NK-92 (cell line): ENCODE measurements around the gene PHIP.

Source experiments
- DNase-seq: peaks from one replicate; lab custom pipeline; 2025; ENCODE audit not compliant: unreplicated experiment; lab: John Stamatoyannopoulos, UW

The PHIP gene

DNA sequence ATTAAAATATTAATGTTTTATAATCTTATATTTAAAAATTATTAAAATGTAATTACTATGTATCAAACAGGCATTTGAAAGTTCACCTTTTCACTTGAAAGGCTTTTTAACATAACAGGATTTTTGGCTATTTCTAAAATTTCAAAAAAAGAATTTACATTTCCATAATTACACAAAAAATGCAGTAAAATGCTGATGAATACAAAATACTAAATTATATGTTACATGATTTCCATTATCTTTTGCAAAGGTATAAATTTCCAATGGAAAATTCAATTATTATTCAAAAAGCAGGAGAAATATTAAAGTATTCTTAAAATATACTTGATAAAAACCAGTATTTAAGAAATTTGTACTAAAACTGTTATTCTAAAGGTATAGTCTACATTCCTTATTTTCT, 66.1 kb downstream of the PHIP start:
- DNase-seq, result no peak

DNA sequence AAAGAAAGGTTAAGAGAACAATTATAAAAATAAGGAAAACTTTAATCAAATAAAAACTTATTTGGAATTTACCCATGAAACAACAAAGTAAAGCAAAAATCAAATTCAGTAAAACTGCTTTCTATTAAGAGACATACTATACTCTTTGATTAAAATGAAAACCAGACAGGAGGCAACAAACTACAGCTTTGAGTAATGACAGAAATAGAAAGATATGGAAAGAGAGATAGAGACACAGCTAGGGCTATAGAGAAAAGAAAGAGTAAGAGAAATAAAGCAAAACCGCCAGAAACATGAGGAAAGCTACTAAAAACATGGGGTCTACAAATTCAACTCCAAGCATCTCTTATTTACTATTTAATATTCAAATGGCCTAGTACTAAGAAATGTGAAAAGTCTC, 67.6 kb downstream of the PHIP start:
- no peak for DNase-seq

DNA sequence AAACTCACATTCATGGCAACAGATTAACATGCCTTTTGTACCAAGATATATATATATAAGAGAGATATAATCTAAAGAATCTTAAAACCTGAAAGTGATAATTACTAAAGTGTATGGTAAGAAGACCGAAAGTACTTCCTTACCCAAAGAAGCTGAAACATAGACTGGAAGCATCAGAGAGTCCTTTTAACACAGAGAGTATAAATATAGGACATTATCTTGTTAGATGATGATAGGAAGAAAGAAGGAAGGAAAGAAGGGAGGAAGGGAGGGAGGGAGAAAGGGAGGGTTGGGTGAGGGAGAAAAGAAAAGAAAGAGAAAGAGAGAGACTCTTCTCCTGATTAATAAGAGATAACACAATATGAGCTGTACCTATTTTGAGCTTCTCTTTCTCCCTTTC, 68.2 kb downstream of the PHIP start:
- no peak for DNase-seq

GRCh38 chr6:79005497-79005896, 72.6 kb downstream of the PHIP start:
- no peak for DNase-seq

DNA sequence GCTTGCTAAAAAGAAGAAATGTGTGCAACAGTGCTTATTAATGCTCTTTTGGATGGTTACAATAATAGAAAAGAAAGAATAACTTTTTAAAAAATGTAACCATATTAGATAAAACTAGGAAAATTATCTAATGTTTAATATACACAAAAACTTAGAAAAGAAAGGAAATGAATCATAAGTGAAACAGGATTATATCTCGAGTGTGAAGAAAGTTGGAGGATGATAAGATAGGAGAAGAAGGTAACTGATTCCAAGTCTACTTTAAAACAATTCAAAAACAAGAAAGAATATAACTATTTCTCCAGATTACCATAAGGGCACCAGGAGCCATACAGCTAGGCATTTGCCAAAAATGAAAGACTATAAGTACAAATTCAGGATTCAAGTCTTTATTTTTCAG, 73.0 kb downstream of the PHIP start:
- no peak for DNase-seq

DNA sequence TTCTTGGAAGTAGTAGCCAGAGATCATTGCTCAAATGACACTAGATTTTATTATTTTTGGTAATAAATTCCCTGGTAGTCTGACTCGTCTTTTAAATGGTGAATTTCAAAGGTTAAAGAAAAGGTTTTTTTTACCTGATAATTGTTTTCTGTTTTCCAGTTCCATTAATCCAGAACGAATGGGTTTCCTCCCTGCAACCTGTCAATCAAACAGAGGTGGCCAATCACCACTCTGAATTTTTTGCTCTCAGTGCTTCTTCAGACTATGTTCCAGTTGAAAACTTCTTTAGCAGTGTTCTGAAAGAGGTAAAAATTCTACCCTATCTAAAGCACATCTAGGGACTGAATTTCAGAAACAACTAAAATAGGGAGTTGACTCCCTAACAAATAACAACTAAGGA, 73.8 kb downstream of the PHIP start:
- no peak for DNase-seq

DNA sequence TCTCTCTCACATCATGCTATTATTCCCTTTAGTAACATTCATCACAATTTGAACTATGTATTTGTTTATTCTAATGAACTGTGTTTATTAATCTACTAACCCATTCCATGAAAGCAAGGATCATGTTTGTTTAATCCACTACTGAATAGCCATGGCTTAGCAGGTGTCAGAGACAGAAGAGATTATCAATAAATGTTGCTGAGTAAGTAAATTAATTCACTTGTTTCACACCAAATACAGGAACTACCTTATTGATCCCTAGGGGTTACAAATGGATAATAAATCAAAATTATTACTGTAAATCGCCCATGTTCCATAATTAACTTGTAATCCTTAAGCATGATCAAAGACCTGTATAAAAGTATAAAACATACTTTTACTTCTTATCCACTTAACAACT, 76.6 kb downstream of the PHIP start:
- no peak for DNase-seq

- DNase-seq, result no peak
Observed at GRCh38 chr6:78999737-79000136, 78.3 kb downstream of the PHIP start.

- DNase-seq, result no peak
Observed at GRCh38 chr6:78995946-78996345, 82.1 kb downstream of the PHIP start.

DNA sequence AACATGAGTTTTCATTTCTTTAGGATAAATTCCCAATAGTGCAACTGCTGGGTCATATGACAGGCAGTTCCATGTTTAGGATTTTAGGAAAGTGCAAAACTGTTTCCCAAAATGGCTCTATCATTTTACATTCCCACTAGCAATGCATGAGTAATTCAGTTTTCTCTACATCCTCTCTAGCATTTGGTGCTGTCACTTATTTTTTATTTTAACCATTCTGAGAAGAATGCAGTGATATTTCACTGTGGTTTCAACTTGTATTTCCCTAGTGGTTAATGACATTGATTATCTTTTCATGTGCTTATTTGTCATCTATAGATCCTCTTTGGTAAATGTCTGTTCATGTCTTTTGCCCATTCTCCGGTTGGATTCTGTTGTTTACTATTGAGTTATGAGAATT, 82.7 kb downstream of the PHIP start:
- no peak for DNase-seq

GRCh38 chr6:78993955-78994354, 84.1 kb downstream of the PHIP start:
- no peak for DNase-seq

- DNase-seq, result no peak
Observed at GRCh38 chr6:78989191-78989590, 88.9 kb downstream of the PHIP start.

- no peak for DNase-seq
Observed at GRCh38 chr6:78986161-78986560, 91.9 kb downstream of the PHIP start.

DNA sequence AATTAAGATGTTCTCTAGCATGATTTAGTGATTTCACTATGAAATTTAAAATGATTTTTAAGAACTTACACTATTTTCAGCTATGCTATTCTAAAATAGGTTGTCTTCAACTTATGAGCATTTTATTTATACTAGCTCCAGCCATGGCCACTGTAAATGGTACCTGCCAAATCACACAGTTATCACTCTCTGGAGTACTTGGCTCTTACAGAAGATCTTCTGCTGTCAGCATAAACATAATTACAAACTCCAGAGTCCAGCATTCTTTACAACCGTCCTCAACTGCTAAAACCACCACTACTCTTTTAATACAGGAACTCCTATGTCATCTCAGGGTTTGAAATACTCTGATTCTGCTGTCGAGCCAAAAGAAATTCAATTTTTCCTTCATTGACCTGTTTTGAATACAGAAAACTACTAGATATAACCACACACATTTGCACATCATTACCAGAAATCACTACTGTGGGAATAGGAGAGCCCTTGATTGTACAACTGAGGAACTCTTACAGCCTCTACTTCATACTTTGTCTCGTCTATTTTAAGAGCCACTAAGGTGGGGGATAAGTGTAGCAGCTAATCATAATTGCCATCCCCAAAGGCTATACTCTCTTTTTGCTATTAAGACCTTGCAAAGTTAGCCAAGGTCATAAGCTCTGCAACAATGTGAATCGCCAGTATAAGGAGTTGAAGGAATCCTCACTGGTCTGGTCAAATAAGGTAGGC, 93.7 kb downstream of the PHIP start:
- no peak for DNase-seq

- DNase-seq, result no peak
Observed at GRCh38 chr6:78967191-78967590, 110.9 kb downstream of the PHIP start.

- DNase-seq, result no peak
Observed at GRCh38 chr6:78966542-78966941, 111.5 kb downstream of the PHIP start.

GRCh38 chr6:78962448-78962847, 115.6 kb downstream of the PHIP start:
- no peak for DNase-seq

- DNase-seq, result no peak
Observed at GRCh38 chr6:78954740-78955139, 123.3 kb downstream of the PHIP start.

GRCh38 chr6:78953798-78954197, 124.3 kb downstream of the PHIP start:
- no peak for DNase-seq

GRCh38 chr6:78952362-78952761, 125.7 kb downstream of the PHIP start:
- DNase-seq, result no peak

- DNase-seq, result no peak
Observed at GRCh38 chr6:78948785-78949184, 129.3 kb downstream of the PHIP start.

DNA sequence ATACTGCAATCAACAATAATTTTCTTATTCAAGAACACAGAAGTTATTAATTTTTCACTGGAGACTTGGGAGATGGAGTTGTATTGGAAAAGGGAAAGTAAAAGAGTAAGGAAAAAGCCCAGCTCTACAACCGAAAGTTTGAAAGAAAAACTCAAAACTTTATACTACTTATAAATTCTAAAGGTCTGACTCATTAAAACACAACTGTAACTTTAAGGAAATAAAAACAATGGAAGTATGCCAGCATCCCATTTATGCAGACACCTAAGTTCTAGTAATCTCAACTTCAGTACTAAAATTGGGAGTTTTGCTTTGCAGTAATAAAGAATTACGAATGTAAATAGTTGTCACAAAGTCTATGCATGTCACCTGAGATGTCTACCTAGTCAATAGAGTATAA, 130.1 kb downstream of the PHIP start:
- DNase-seq, result no peak

DNA sequence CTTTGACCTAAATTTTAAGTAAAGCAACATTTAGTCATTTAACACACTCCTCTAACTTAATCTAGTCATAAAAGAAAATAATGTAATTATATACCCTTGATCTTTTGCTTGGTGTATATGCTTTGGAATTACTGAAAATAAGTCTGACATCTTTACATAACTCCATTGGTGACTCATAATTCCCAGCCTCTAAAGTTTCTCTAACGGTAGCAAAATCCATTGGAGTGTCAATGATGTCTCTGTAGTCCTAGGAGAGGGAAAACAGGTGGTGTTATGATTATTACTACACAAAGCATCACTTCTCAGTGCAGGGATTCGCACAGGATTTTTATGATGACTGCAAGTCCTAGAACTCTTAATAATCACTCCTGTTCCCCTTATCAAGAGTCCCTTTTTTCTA, 130.5 kb downstream of the PHIP start:
- no peak for DNase-seq
